IPS-15b (cell line): ENCODE results near the gene LPCAT2.
"Not testable (repeated sequence)": the region's sequence is repeated elsewhere in the genome, so short reads cannot be mapped to it uniquely, and the experiment has no call there.

Source experiments
- H3K27me3 ChIP-seq: one replicate; pipeline ENCODE4 v1.6.1; 2013; ENCODE audit warnings: low read length; ENCODE audit not compliant: control insufficient read depth, insufficient read depth
- H3K36me3 ChIP-seq: one replicate; pipeline ENCODE4 v1.6.1; 2013; ENCODE audit warnings: low read length; ENCODE audit not compliant: control insufficient read depth, insufficient read depth
- H3K4me1 ChIP-seq: one replicate; pipeline ENCODE4 v1.6.1; 2013; ENCODE audit warnings: mild to moderate bottlenecking, low read length; ENCODE audit not compliant: control insufficient read depth, insufficient read depth
- H3K4me3 ChIP-seq: one replicate; pipeline ENCODE4 v1.5.1; 2013; ENCODE audit warnings: low read depth, low read length
- H3K9ac ChIP-seq: one replicate; pipeline ENCODE4 v1.6.1; 2013; ENCODE audit warnings: low read depth, mild to moderate bottlenecking, low read length
- H3K9me3 ChIP-seq: one replicate; pipeline ENCODE4 v1.6.1; 2013; ENCODE audit warnings: mild to moderate bottlenecking, low read length; ENCODE audit not compliant: control insufficient read depth, insufficient read depth

LPCAT2 gene

DNA sequence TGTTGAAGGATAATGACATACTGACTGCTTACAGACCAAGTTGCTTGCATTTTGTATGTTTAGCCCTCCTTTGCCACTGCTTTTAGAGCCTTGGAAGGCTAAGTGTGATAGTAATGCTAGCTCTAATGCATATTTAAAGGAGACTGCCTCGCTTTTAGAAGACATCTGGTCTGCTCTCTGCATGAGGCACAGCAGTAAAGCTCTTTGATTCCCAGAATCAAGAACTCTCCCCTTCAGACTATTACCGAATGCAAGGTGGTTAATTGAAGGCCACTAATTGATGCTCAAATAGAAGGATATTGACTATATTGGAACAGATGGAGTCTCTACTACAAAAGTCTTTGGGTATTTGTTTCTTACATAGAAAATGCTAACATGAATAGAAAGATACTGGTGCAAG, 76.8 kb downstream of the LPCAT2 start:
- Histone ChIP-seq H3K9me3 (no peaks in the 10 kb centered on the region), H3K4me1 (no peaks in the 10 kb centered on the region), H3K27me3 (no peaks in the 10 kb centered on the region), H3K4me3 (no peak overlapping the region), H3K36me3 (no peaks in the 10 kb centered on the region), H3K9ac (no peak overlapping the region)

DNA sequence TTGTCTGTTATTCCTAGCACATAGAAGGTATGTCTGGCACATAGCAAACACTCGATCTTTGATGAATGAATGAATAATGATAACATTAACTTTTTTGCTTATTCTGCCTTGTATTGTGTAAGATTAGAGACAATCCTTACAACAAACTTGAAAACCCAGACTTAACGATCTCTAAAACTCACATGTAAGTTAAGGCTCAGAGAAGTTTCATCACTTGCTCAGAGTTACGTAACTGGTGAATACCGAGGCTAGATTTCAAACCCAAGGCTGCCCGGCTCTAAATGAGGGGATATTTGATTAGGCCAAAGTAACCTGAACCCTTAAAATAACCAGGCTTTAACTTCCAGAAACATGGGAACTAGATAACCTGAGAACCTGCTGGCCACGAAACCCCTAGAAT, 79.9 kb downstream of the LPCAT2 start:
- H3K27me3 ChIP-seq: peaks cover 2% of the 10 kb centered on the region
- no peaks in the 10 kb centered on the region for H3K9me3 ChIP-seq
- H3K36me3 ChIP-seq: no peaks in the 10 kb centered on the region
- H3K4me3 ChIP-seq: no peak overlapping the region
- H3K9ac ChIP-seq: no peak overlapping the region
- H3K4me1 ChIP-seq: no peaks in the 10 kb centered on the region

DNA sequence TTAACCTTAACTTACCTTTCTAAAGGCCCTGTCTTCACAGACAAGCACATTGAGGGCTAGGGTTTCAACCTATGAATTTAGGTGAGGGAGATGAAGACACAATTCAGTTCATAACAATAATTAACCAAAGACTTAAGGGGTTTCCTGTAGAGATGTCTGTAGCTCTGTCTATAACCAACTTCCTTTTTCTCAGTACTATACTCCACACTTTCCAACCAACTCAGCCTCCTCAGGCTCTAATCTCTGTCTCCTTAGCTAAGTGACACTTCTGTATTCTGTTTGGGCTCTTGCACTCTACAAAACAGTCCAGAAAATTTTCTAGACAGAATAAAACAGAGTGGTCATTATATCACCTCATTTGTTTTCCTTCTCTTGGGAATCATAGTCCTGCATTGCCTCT, 83.4 kb downstream of the LPCAT2 start:
- H3K4me1 ChIP-seq: no peaks in the 10 kb centered on the region

DNA sequence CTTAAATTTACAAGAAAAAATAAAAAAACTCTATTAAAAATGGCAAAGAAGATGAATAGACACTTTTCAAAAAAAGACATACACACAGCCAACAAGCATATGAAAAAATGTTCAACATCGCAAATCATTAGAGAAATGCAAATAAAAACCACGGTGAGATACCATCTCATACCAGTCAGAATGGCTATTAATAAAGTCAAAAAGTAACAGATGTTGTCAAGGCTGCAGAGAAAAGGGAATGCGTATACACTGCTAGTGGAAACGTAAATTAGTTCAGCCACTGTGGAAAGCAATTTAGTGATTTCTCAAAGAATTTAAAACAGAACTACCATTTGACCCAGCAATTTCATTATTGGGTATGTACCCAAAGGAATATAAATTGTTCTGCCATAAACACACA, 89.1 kb downstream of the LPCAT2 start:
- H3K36me3 ChIP-seq: no peaks in the 10 kb centered on the region
- no peaks in the 10 kb centered on the region for H3K27me3 ChIP-seq
- H3K4me3 ChIP-seq: no peak overlapping the region
- H3K9ac ChIP-seq: no peak overlapping the region
- H3K9me3 ChIP-seq: no peaks in the 10 kb centered on the region
- H3K4me1 ChIP-seq: no peaks in the 10 kb centered on the region

More for the DNA sequence above, 83.4 kb downstream of the LPCAT2 start:
- no peaks in the 10 kb centered on the region for H3K36me3 ChIP-seq
- no peak overlapping the region for H3K4me3 ChIP-seq
- no peak overlapping the region for H3K9ac ChIP-seq
- H3K27me3 ChIP-seq: peaks cover 2% of the 10 kb centered on the region
- H3K9me3 ChIP-seq: no peaks in the 10 kb centered on the region

DNA sequence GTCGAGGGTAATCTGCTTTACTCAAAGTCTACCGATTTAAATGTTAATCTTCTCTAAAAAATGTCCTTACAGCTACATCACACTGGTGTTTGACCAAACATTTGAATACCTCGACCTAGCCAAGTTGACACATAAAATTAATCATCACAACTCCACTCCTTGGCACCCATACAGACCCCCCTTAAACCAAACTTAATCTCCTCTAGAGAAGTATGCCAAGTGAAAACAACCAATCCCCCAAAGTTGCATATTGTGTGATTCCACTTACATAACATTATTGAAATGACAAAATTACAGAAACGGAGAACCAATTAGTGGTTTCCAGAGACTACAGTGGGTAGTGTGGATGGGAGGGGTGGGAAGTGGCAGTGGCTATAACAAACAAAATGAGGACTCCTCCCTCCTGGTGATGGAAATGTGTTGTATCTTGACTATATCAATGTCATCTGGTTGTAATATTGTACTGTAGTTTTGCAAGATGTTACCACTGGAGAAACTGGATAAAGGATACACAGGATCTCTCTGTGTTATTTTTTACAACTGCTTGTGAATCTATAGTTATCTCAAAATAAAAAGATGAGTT, 97.0 kb downstream of the LPCAT2 start:
- Histone ChIP-seq H3K9me3 (no peaks in the 10 kb centered on the region), H3K27me3 (no peaks in the 10 kb centered on the region), H3K4me1 (no peaks in the 10 kb centered on the region), H3K9ac (no peak overlapping the region), H3K36me3 (no peaks in the 10 kb centered on the region), H3K4me3 (no peak overlapping the region)

DNA sequence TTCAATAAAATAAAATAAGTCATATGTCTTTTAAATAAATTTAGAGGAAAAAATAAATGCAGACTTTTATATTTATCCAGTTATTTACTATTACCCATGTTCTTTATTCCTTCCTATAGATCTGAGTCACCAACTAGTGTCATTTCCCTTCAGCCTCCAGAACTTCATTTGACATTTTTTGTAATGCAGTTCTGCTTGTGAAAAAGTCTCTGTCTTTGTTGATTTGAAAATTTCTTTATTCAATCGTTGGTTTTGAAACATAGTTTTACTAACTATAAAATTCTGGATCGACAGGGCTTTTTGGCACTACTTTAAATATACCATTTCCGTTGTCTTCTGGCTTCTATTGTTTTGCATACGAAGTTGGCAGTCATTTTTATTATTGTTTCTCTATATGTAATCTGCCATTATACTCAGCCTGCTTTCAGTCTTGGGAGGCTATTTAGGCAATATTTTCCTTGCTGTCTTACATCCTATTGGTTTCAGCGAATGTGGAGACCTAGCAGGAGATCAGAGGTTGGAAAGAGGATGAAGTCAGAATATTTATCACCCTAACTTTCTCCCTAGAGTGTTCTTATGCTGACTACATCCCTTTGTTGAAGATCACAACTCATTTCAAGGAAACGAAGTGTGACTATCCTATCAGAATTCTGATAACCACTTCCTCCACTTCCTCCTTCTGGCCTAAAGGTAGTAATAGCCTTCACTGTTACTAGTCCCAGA, 104.9 kb downstream of the LPCAT2 start:
- Histone ChIP-seq H3K9ac (no peak overlapping the region), H3K27me3 (no peaks in the 10 kb centered on the region), H3K4me1 (no peaks in the 10 kb centered on the region), H3K9me3 (peaks cover 4% of the 10 kb centered on the region), H3K4me3 (no peak overlapping the region), H3K36me3 (no peaks in the 10 kb centered on the region)

DNA sequence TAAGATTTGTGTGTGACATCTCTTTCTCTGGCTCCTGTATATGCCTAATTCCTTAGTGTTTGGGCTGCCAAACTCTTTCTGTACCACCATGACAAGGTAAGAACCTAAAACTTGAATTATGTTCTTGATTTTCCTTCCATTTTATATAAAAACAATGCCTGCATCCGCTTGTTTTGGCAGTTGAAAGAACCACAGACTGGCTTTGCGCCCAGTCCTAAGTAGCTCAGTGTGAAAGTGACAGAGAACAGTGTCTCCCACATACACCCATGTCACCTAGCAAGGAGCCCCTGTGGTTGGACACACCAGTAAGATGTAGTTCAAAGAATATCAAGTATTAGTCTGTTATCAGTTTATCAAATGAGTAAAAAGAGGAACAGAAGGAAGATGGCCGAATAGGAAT, 106.2 kb downstream of the LPCAT2 start:
- H3K36me3 ChIP-seq: no peaks in the 10 kb centered on the region
- H3K4me1 ChIP-seq: no peaks in the 10 kb centered on the region
- H3K4me3 ChIP-seq: no peak overlapping the region
- no peaks in the 10 kb centered on the region for H3K27me3 ChIP-seq
- no peak overlapping the region for H3K9ac ChIP-seq
- peaks cover 4% of the 10 kb centered on the region for H3K9me3 ChIP-seq

DNA sequence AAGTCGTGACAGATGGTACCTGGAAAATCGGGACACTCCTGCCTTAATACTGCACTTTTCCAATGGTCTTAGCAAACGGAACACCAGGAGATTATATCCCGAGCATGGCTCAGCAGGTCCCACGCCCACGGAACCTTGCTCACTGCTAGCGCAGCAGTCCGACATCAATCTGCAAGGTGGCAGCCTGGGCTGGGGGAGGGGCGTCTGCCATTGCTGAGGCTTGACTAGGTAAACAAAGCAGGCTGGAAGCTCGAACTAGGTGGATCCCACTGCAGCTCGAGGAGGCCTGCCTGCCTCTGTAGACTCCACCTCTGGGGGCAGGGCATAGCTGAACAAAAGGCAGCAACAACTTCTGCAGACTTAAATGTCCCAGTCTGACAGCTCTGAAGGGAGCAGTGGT, 106.8 kb downstream of the LPCAT2 start:
- H3K9ac ChIP-seq, H3K36me3 ChIP-seq, H3K9me3 ChIP-seq, H3K4me3 ChIP-seq, H3K4me1 ChIP-seq, H3K27me3 ChIP-seq: not testable (repeated sequence)

DNA sequence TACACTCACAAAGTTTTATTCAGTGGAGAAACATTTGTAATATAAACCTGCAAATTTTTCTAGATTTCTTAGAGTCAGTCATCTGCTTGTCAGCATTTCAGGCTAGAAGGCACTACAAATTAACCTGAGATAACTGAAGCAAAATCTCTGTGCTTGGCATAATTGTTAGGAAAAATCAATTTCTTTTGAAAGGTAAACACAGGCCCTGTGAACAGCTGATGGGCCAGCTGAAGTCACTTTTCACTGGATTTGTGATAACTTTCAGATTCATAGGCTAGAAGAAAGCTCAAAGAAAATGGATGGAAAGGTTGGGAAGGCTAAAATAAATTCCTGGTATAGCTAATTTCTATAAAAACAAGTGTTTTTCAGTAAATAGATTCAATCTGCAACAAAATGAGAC, 112.9 kb downstream of the LPCAT2 start:
- no peak overlapping the region for H3K4me3 ChIP-seq

DNA sequence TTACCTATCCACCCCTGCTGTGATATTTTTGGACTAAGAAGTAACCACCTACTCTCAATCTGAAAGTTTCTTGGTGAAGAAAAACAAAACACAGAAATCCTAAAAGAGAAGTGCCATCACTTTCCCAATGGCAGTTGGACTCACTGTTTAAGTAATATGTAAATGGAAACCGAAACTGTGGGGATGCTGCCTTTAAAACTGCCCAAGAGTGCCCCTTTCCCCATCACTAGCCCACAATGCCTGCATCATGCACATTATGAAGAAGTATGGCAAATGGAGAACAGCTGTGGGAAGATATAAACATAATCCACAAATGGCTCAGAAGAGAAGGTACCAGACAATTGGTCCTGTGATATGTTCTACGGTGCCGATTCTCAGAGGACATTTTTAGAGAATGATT, 113.4 kb downstream of the LPCAT2 start:
- peaks cover 2% of the 10 kb centered on the region for H3K4me1 ChIP-seq
- H3K36me3 ChIP-seq: no peaks in the 10 kb centered on the region
- H3K9ac ChIP-seq: no peak overlapping the region
- no peak overlapping the region for H3K4me3 ChIP-seq
- H3K9me3 ChIP-seq: no peaks in the 10 kb centered on the region
- no peaks in the 10 kb centered on the region for H3K27me3 ChIP-seq

More for the DNA sequence above, 112.9 kb downstream of the LPCAT2 start:
- no peak overlapping the region for H3K9ac ChIP-seq
- H3K36me3 ChIP-seq: no peaks in the 10 kb centered on the region
- H3K27me3 ChIP-seq: no peaks in the 10 kb centered on the region
- no peaks in the 10 kb centered on the region for H3K9me3 ChIP-seq
- H3K4me1 ChIP-seq: peaks cover 2% of the 10 kb centered on the region

DNA sequence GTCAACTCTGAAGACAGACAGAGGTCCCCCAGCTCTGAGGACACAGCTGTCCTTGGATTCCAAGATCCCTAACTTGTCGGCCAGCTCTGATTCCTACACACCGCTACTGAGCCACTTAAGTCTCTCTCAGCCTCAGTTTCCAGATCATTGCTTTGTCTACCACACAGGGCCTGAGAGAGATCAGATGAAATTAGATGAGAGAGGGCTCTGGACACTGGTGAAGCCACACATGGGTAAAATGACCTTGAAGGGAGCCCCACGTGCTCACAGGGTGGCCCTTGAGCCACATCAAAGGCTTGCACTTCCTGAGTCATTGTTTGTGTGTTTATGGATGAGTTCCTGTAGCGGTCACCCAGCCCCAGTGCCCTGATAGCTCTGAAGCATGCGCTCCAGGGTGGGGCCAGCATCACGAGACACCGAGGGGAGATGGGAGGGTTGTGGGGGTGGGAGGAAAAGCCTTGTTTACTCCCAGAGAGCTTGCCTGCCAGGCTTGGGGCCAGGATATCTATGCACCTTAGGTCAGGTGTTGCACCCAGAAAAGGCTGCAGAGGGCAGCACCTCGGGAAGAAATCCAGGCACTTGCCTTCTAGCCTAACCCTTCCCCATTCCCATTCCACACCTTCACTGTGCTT, 114.2 kb downstream of the LPCAT2 start:
- H3K4me1 ChIP-seq: peaks cover 2% of the 10 kb centered on the region
- no peaks in the 10 kb centered on the region for H3K36me3 ChIP-seq
- H3K27me3 ChIP-seq: no peaks in the 10 kb centered on the region
- H3K4me3 ChIP-seq: no peak overlapping the region
- no peaks in the 10 kb centered on the region for H3K9me3 ChIP-seq
- no peak overlapping the region for H3K9ac ChIP-seq

DNA sequence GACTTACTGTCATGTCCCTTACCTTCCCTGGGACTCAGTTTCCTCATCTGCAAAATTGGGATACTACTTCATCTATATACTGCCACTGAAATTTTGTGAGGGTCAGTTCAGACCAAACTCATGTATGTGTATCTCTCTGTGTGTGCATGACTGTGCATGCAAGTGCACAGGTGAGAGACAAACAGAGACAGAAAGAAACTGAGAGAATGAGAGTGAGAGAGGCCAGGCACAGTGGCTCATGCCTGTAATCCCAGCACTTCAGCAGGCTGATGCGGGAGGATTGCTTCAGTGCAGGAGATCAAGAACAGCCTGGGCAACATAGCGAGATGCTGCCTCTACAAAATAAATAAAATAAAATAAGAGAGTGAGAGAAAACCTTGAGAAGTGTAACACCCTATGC, 114.8 kb downstream of the LPCAT2 start:
- Histone ChIP-seq H3K36me3 (no peaks in the 10 kb centered on the region), H3K9me3 (no peaks in the 10 kb centered on the region), H3K27me3 (no peaks in the 10 kb centered on the region), H3K9ac (no peak overlapping the region), H3K4me3 (no peak overlapping the region), H3K4me1 (peaks cover 2% of the 10 kb centered on the region)
